GM21786 (cell line): Measurements from ENCODE around the gene RPL13.
"Not testable (repeated sequence)": the region's sequence is repeated elsewhere in the genome, so short reads cannot be mapped to it uniquely, and the experiment has no call there.

Experiments used
- ATAC-seq: cut with Tn5 transposase; IDR thresholded peaks from one replicate; pipeline ENCODE4 v1.9.1; 2021; ENCODE audit not compliant: unreplicated experiment

RPL13 gene

DNA sequence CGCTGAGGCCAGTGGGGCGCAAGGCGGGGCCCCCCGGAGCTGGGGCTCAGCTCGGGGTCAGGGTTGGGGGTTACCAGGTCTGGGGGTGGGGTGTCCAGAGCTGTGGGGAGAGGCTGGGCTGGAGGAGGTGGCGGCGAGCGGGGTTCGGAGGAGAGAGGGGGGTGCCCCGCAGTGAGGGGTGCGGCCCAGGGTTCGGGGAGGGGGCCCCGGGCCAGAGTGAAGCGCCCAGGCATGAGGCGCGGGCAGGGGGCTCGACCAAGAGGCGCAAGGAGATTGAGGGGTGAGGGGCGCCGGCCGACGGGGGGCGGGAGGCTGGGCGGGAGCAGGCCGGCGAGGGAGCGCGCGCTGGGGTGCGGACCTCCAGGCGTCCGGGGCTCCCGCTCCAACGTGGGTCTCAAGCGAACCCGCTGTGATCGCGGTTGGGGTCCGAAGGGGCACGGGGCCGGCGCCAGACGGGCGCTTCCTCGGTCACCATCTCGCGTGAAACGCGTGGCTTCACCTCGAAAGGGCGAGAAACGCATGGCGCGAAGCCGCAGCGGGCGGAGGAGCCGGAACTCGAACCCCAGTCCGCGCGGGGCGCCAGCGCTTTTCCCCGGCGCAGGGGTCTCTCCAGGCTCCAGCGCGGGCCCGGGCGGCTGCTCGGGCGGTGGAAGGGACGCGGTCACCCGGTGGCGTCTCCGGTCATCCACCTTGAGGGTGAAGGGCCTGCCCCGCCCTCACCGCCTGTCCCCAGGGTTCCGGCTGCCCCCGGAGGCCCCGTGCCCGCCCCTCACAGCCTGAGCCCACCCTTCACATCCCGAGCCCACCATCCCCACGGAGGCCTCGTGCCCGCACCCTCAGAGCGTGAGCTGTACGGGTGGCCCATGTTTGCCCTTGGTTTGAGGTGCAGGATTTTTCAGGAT lies 15.9 kb downstream of the RPL13 start:
- ATAC-seq, result no peak

DNA sequence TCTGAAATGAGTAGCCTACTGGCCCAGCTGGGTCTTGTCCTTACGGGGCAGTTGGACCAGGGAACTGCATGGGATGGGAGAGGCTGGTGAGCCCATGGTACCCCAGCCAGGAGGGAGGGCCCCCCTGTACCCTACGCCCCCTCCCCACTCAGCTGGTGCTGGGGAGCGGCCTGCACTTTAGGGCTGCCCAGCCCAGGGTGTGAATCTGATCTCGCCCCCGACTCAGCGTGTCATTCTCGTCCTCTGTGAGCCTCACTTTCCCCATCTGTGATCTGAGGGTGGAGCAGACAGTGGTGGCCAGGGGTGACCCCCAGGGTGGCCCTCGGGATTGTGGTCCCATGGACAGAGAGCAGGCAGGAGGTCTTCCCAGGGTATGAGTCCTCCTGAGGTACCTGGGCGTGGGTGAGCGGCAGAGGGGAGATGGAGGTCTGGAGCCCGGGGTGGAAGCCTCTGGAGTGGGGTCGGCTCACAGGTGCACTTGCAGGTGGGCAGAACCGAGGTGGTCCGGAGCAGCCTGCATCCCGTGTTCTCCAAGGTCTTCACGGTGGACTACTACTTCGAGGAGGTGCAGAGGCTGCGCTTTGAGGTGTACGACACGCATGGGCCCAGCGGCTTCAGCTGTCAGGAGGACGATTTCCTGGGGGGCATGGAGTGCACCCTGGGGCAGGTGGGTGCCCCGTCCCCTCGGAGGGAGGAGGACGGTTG lies 16.7 kb downstream of the RPL13 start:
- no peak for ATAC-seq

DNA sequence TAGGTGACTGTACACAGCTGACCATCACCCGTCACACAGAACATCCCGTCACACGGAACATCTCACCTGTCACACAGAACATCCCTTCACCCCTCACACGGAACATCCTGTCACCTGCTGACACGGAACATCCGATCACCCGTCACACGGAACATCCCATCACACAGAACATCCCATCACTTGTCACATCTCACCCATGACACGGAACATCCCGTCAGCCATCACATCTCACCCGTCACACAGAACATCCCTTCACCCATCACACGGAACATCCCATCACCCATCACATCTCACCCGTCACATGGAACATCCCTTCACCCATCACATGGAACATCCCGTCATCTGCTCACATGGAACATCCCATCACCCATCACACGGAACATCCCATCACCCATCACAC lies 18.9 kb downstream of the RPL13 start:
- no peak for ATAC-seq

DNA sequence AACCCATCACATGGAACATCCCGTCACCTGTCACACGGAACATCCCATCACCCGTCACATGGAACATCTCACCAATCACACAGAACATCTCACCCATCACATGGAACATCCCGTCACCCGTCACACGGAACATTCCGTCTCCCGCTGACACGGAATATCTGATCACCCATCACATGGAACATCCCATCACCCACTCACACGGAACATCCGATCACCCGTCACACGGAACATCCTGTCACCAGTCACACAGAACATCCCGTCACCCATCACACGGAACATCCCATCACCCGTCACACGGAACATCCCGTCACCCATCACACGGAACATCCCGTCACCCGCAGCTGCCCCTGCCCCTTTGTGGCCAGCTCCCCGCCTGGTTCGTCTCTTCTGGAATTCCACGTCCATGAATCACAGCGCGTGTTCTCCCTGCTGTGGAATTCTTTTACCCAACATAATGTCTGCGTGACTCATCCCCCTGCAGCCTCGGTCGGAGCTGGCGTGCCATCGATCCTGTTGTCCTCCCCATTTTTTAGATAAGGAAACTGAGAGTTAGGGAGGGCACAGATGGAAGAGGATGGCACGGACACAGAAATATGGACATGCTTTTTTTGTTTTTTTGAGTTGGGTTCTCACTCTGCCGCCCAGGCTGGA lies 20.7 kb downstream of the RPL13 start:
- no peak for ATAC-seq

DNA sequence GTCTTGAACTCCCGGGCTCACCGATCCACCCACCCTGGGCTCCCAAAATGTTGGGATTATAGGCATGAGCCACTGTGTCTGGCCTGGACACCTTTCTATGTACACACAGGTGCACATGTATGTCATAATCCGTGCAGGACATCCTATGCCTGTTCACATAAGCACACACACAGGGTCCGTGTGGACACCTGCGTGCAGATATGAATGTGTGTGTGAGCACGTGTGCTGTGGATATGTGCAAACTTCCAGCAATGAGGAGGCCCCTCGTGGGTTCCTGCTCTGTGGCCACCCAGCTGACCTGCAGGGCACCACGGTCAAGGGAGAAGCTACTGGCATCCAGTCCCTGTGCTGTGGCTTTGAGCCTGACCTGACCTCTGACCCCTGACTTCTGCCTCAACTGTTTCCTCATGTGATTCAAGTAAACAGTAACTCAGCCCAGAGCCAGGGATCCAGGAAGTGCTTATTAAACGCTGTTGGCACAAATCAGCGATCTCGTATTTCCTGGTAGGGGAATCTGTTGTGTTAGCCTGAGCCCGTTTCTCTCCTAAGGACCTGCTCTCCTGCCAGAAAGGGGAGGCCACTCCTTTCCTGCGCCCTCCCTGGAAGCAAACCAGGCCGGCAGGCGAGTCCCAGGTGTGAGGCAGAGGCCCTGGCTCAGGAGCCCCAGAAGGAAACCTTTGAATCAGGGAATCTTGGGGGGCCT lies 21.5 kb downstream of the RPL13 start:
- no peak for ATAC-seq

DNA sequence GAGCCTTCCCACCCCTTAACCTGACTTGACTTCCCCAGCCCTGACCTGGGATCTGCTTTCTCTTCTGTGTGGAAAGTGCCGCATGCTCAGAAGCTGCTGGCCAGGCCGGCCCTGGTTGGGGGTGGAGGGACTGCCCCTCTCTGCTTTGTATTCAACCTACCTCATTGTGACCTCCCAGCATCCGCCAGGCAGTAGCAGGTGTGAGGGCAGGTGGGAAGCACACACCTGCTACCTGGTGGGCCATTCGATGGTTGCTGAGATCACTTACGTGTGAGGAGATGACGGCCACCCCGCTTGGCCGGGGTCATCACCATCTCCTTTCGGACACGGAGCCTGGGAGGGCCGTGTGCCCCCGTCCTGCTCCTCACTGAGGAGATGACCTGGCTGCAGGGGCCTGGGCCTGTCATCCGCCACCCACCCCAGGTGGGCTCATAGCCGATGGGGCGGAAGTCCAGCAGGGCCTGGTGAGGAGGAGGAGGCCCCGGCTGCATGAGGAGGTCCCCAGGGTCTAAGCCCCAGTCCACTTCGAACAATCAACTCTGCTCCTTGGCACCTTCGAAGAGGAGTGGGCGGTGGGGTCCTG lies 22.2 kb downstream of the RPL13 start:
- ATAC-seq, result no peak

DNA sequence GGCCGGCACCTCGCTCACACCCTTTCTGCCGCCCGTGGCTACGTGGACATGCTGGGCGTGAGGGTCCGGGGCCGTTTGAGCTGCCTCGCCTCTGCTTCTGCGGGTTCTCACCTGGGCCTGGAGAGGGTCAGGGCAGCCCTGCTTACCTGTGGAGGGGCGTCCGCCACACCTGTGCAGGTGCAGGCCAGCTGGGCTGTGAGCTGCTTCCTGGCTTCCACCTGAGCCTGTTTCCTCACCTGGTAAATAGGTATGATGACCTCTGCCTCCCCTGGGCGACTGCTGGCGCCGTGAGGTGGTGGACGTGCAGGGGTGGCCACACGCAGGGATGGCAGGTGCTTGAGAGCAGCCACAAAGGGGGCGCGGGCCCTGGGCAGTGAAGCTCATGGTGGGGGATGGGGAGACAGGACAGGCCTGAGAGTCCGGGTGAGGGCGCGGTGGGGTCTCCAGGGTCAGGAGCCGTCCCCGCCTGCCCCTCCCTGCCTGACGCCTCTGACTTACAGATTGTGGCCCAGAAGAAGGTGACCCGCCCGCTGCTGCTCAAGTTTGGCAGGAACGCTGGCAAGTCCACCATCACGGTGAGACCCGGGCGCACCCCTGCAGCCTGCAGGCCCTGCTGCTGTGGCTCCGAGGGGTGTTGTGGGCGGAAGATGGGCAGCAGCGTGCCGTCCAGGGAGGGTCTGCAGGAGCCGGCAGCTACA lies 22.9 kb downstream of the RPL13 start:
- no peak for ATAC-seq

DNA sequence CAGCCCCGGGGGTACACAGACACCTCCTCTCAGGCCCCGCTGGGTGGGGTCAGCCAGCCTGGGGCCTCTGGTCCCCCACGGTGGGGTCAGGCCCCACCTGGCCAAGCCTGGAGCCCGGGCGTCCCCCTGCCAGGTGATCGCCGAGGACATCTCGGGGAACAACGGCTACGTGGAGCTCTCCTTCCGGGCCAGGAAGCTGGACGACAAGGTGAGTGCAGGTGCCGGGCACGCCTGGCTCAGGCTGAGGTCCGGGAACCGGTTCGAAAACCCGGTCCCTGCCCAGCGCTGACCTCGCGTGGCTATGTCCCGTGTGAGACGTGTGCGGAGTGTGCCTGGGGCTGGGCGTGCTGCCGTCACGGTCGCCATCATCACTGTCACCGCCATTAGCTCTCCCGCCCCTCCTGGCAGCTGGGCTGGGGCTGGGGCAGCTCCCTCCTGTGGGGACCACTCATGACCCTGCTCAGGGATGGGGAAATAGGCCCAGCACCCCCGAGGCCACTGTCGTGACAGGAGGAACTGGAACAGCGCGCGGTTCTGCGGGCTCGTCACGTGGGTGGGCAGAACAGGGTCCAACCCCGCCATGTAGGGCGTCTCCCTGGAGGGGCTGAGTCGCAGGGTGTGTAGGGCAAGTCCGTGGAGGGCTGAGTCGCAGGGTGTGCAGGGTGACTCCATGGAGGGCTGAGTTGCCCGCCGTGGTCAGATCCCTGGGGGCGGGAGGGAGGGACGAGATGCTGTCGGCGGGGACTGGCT lies 23.6 kb downstream of the RPL13 start:
- ATAC-seq, result no peak

DNA sequence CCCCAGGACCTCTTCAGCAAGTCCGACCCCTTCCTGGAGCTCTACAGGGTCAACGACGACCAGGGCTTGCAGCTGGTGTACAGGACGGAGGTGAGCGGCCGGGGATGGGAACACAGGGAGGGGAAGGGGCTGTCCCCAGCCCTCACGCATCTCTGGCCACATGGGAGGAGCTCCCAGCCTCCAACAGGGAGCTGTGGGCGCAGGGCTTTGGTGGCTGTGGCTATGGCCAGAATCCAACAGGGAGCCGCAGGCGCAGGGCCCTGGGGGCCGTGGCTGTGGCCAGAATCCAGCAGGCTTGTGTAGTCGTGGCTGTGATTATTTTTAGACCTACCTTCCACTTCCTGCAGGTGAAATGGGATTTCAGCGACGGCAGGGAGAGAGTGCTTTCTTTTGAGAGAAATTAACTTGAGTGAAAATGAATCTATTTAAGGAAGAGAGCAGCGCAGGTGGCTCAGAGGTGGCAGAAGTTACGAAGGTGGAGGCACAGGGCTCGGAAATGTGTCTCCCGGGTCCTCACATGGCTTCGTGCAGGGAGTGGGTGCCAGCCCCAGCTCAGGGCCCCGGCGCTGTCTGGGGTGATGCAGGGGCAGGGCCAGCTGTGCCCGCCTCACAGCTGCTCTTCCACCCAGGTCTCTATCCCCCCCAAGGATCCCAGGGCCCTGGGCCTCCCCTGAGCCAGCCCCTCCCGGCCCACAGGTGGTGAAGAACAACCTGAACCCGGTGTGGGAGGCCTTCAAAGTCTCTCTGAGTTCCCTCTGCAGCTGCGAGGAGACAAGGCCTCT lies 24.5 kb downstream of the RPL13 start:
- no peak for ATAC-seq

DNA sequence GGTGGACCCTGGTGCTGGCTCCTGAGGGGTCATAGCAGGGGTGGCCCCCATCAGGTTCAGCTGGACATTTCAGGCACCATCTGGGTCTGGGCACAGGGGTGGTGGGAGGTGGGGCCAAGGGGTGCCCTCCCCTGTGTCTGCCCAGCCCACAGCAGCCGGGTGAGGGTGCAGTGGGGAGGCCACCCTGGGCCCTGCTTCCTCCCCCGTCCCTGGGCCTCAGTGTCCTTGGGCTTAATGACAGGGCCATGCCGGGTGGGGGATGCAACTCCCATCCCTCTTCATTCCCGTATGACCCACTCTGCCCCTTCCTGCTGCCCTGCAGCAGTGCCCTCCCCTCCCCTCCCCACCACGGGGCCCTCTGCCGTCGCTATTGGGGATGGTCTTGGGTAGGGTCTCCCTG lies 25.7 kb downstream of the RPL13 start:
- ATAC-seq, result no peak

DNA sequence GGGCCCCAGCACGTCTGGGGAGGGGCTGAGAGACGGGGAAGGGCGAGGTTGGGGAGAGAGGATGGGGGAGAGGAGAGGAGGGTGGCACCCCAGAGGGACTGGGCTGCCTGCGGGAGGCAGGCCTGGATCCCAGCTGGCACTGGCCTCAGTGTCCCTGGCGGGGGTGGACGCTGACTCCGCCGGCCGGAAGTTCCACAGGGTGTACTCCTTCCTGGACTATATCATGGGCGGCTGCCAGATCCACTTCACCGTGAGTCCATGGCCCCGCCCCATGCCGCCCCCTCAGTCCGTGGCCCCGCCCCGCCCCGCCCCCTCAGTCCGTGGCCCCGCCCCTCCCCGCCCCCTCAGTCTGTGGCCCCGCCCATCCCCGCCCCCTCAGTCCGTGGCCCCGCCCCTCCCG lies 26.4 kb downstream of the RPL13 start:
- no peak for ATAC-seq

DNA sequence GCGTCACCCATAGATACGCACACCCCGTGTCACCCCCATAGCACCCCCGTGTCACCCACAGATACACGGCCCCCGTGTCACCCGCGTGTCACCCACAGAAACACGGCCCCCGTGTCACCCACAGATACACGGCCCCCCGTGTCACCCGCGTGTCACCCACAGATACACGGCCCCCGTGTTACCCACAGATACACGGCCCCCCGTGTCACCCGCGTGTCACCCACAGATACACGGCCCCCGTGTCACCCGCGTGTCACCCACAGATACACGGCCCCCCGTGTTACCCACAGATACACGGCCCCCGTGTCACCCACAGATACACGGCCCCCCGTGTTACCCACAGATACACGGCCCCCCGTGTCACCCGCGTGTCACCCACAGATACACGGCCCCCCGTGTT lies 27.2 kb downstream of the RPL13 start:
- not testable (repeated sequence) for ATAC-seq

DNA sequence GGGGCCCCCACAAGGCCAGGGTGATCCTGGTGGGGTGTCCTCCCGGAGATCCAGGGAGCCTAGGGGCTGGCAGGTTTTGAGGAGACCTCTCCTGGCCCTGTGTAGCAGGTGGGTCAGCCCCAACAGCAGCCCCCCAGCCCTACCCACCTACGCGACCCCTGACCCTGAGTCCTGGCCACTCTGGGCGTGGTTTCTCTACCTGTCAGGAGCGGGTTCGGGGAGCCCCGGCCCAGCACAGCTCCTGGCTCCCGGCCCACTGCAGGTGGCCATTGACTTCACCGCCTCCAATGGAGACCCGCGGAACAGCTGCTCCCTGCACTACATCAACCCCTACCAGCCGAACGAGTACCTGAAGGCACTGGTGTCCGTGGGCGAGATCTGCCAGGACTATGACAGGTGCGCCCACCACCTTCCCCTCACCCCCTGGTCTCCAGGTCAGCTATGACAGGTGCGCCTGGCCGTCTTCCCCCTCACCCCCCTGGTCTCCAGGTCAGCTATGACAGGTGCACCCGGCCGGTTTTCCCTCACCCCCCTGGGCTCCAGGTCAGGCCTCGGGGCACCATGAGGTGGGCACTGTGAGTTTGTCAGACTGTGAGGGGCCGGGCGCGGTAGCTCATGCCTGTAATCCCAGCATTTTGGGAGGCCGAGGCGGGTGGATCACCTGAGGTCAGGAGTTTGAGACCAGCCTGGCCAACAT lies 28.1 kb downstream of the RPL13 start:
- ATAC-seq, result no peak

DNA sequence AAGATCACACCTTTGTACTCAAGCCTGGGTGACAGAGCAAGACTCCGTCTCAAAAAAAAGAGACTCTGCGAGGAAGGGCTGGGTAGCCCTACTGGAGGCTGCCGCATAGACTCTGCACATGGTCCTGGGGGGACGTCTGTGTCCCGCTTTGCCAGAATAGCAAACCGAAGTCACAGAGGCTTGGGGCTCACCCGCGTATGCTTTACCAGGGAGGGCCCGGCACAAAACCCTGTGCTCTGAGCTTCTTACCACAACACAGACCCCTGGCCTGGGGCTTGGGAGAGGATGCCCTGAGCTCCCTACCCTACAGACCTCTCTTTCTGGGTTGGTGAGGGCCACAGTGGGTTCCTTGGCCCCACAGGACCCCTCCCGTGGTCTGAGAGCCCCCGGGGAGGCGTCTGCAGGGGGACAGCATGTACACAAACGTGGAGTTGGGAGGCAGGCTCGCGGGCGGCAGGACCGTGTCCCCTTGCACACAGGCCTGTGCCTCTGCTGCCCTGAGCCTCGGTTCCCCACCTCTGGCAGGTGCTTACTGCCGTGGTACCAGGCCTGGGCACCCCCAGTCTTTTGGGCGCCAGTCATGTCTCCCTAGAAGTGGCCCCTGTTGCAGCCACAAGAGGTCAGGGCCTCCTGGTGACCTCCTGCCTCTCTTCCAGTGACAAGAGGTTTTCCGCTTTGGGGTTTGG lies 28.9 kb downstream of the RPL13 start:
- no peak for ATAC-seq

DNA sequence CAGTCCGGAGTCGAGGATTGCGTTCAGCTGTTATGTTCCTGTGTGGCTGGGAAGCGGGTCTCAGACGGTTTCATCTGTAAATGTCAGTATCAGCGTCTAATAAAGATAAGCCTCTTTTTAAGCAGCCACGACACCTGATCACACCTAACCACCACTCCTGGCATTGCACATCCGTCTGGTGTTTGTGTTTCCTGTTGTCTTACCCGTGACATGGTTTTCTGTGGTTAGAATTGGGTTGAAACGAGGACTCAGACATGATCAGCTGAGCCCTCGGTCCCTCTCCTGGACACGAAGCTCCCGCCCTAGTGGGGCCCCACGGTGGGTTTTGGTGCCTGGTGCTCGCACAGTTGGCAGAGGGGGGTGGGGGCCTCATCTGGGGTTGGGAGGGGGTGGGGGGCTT lies 33.4 kb downstream of the RPL13 start:
- ATAC-seq, result no peak

DNA sequence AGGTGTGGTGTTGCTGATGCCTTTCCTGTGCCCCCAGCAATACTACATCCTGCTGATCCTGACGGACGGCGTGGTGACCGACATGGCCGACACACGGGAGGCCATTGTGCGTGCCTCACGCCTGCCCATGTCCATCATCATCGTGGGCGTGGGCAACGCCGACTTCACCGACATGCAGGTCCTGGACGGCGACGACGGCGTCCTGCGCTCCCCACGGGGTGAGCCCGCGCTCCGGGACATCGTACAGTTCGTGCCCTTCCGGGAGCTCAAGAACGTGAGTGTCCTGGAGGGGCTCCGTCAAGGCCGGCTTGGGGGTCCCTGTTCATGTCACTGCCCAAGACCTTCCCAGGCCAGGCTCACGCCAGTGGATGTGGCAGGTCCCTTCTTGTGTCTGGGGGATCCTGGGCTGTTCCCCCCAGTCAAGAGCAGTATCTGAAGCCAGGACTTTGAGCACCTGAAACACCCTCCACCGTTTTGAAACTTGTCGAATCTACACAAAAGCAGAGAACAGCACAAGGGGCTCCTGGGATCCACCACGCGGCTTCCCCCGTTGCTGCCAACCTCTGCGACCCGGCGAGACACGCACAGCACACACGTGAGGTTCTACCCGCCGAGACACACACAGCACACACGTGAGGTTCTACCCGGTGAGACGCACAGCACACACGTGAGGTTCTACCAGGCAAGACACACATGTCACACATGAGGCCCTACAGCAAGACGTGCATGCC lies 35.0 kb downstream of the RPL13 start:
- no peak for ATAC-seq

DNA sequence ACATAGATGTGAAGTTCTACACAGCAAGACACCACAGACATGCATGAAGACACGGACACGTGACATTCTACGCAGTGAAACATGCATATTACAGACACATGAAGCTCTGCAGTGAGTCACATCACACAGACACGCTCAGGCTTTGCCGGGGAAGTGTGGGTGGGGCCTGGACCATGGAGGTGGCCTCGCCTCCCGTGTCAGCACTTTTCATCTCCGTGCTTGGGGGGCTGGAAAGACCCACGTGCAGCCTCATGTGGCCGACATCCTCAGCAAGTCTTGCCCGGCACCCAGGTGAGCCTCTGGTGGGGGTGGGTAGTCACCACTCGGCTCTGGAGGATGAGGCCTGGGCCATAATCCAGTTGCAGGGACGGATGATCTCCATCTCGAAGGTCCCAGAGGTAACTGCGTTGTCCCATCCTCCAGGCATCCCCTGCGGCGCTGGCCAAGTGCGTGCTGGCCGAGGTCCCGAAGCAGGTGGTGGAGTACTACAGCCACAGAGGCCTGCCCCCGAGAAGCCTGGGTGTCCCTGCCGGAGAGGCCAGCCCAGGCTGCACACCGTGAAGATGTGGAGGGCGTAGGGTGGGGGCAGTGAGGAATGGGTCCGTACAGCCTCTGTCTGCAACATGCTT lies 35.7 kb downstream of the RPL13 start:
- no peak for ATAC-seq
